ENCODE data around the gene PRSS22.

PRSS22 gene

DNA sequence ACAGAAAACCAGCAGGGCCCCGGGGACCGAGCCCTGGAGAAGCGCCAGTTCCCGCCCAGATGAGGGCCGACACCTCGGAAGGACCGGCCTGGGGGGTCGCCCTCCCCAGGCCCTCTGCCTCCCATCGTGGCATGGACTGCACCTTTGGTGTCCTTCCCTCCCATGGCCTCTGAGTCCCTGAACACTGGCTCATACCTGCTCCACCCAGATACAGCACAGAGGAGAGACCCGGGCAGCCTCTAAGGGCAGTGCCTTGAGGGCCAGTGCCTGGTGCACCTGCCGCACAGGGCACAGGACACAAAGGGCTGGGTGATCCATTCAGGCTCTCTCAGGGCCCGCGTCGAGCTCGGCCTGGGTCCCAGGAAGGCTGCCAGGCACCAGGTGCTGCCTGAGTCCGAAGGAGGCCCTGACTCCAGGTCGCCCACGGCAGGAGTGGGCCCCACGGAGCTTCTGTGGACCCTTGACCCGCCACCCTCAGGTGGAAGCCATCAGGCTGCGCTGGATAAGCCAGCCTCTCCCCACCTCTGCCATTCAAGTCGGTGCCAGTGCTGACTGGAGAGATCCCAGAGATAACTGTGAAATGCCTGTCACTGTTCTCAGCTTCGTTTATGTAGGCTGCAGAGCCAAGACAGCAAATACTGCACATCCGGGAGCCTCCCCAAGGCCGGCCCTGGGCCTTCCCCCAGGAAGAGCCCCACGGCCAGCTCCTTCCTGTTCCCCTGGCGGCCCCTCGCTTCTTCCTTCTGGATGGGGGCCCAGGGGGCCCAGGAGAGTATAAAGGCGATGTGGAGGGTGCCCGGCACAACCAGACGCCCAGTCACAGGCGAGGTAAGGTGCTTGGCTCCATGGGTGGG, 28.2 kb downstream of the PRSS22 start, which contains the start of gene ZG16B:
Gene ZG16B, plus strand, starts transcription at position 803 of the 854 bp plus-strand sequence. CDS start 139 bp downstream, outside the sequence.
- DNase-seq (ENCODE audit: low read depth in 2 of 2): no peak

DNA sequence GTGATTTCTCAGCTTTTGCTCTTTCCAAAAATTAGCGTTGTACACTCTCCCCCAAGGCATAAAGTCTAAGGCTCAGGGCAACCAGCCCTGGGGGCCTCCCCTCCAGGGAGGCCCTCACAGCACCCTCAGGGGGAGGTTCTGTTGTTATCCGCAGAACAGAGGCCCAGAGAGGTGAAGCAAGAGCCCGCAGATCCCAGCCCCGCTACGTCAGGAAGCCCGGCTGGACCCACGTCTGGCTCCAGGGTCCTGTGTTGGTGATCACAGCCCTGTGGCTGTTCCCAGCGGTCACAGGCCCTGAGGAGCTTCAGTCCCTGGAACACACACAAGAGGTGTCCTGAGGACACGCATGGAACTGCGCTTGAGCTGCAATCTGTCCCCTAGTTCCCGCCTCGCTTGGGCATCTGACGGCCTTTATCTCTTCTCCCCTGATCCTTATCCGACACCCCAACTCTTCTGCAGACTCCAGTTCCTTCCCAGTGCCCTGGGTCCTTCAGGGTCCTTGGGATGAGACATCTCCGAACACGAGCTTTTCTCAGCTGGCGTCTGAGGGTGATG, 29.0 kb downstream of the PRSS22 start:
- DNase-seq (ENCODE audit: low read depth in 2 of 2): no peak

DNA sequence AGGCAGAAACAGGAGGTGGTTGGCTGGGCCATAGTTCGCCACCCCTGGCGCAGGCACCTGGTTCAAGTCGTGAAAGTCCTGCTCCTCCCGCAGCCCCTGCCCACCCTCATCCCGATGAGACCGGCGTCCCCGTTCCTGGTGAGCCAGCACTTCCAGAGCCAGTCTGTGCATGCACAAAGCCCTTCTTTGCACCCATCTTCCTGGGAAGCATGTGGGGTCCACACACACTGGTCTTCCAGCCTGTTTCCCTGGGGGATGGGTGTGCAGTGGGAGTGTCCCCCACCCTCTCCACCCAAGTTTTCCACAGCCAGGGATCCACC, 29.5 kb downstream of the PRSS22 start:
- no peak for DNase-seq (ENCODE audit: low read depth in 2 of 2)

DNA sequence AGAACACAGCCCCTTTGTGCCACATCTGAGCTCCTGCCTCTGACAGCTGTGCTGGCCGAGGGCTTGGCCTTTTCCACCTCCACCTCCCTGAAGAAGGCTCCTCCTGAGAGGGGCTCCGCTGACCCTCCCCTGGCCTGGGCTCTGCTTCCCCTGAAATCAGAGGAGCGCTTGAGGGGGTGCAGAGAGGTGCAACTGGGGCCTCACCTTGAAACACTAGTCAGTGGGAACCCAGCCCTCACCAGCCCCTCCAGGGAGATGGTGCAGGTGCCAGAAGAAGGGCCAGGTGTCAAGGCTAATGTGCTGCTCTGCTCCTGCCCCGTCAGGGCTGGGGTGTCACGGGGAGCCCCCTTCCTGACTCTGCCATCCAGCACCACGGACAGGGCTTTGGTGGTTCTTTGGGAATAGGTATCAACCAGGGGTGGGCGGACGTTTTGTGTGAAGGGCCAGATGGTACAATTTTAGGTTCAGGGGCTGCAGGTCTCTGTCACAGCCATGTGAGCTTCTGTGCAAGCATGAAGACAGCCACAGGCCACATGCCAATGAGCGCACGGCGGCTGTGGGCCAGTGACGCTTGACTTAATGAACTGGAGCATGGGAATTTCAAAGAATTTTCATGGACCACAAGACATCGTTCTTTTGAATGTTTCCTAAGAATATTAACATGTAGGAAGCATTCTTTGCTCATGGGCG, 30.0 kb downstream of the PRSS22 start:
- no peak for DNase-seq (ENCODE audit: low read depth in 2 of 2)

DNA sequence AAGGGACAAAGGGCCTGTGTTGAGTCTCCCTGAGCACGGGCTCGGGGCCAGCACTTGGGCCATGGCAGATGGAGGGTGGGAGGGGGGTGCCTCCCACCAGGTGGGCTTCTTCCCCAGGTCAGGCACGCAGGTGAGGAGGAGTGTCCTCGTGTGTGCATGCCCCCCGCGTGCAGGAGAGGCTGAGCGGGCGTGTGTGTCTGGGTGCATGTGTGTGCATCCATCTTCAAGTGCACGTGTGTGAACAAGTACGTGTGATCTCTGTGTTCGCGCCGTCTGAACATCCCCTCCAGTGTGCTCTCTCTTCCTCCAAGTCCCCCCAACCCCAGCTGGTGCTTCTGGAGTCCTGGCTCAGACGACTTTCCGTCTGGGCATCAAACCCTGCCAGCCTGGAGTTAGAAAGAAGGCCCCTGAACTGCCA, 30.6 kb downstream of the PRSS22 start:
- DNase-seq (ENCODE audit: low read depth in 2 of 2): no peak

DNA sequence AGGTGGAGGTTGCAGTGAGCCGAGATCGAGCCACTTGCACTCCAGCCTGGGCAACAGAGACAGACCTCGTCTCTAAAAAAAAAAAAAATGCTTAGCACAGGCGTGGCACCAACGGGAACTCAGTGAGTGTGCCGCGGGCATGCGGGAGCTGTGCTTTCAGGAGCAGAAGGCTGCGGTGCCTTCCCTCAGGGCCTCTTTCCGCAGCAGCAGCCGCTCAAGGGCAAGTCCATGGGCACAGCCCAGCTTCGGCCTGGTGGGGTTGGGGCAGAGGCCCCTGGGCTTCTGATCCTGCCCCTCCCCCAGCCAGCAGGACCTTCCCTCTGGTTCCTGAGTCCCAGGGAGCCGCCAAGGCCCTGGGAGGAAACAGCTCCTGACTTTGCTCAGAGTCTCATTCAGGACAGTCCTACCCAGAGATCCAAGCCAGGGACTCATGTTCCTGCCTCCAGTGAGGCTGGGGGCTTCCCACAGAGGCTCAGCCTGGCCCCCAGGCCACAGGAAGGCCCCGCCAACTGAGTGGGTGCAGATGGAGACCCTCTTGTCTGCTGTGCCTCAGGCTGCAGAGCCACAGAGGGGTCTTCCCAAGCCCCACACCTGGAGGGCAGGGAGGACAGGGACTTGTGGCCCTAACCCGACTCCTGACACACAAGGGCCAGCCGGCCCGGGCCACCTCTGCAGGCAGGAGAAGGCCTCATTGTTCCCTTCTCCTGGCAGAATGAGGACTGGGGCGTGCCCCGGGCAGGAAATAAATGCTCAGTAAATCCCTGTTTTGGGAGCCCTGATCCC, 31.2 kb downstream of the PRSS22 start:
- no peak for DNase-seq (ENCODE audit: low read depth in 2 of 2)

DNA sequence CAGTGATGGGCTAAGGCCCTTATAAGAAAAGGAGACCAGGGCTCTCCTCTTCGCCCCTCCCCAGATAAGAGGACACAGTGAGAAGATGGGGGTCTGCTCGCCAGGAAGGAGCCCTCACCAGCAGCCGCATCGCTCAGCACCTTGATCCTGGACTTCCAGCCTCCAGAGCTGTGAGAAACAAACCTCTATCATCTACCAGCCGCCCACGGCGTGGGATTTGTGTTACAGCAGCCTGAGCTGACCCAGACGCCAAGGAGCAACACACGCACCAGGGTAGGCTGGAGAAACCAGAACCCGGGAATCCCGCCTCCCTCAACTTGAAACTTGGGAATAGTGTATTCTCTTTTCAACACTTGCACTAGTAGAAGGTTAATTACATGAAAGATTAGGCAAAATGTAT, 32.1 kb downstream of the PRSS22 start:
- no peak for DNase-seq (ENCODE audit: low read depth in 2 of 2)

DNA sequence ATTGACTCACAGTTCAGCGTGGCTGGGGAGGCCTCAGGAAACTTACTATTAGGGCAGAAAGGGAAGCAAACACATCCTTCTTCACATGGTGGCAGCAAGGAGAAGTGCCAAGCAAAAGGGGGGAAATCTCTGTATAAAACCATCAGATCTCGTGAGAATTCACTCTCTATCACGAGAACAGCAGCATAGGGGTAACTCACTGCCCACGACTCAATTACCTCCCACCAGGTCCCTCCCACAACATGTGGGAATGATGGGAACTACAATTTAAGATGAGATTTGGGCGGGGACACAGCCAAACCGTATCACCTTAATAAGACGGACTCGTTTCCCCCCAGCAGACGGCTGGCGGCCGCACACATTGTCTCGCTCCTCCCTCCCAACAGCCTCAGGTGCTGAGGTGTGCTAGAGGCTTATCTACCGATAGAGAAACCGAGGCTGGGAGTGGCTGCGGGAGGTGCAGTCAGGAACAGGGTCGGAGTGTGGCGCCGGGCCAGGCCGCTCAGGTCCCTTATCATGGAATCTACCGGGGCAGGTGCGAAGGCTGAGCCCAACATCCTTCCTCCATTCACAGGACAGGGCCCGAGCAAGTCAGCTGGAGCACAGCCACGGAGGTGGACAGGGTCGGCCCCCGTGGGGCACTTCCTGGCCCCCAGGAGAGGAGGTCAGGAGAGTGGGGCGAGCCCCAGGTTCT, 32.8 kb downstream of the PRSS22 start:
- DNase-seq (ENCODE audit: low read depth in 2 of 2): no peak

DNA sequence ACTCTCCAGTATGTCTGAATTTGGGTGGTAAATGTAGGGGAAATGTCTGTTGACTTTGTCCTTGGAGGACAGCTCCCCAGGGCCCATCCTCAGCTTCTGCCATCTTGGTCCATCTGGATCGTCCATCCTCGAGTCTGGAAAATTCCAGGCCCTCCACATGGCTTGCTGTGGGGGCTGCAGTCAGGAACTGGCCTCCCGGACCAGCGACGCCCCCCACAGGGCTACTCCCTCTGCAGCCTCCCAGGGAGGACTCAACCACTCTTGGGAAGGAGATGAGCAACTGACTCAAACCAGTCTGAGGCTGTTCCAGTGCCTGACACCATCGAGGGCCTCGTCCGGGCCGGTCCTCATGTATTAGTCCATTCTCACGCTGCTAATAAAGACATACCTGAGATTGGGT, 33.3 kb downstream of the PRSS22 start:
- DNase-seq (ENCODE audit: low read depth in 2 of 2): no peak

DNA sequence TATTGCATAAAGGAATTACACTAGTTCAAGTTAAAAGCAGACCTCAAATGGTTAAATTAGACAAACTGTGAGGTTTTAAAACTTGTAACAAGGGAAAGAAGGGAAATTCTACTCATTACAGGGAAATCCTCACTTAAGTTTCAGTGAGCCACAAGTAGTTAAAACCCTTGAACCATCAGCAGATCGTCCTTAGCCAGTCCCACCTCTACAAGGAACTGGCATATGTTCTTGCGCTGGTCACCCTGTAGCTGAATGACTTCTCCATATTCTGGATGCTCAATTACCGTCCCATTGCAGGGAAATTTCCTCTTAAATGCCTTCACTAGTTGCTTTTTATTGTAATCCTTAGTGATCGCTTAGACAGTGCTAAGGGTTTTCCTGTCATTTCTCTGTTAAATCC, 35.5 kb downstream of the PRSS22 start:
- DNase-seq (ENCODE audit: low read depth in 2 of 2): no peak

DNA sequence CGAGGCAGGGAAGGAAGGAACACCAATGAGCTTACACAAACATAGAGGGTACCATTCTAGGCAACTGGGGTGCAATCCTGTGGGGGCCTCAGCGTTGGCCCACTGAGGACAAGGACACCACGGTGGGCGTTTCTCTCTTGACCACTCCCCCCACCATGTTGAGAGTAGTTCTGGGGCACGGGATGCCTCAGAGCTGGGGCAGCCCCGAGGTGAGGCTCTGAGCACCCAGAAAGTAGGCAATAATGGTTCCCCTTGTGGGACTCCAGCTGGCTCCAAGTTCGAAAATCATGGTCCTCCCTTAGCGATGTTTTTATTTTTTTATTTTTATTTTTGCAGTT, 35.8 kb downstream of the PRSS22 start:
- no peak for DNase-seq (ENCODE audit: low read depth in 2 of 2)

DNA sequence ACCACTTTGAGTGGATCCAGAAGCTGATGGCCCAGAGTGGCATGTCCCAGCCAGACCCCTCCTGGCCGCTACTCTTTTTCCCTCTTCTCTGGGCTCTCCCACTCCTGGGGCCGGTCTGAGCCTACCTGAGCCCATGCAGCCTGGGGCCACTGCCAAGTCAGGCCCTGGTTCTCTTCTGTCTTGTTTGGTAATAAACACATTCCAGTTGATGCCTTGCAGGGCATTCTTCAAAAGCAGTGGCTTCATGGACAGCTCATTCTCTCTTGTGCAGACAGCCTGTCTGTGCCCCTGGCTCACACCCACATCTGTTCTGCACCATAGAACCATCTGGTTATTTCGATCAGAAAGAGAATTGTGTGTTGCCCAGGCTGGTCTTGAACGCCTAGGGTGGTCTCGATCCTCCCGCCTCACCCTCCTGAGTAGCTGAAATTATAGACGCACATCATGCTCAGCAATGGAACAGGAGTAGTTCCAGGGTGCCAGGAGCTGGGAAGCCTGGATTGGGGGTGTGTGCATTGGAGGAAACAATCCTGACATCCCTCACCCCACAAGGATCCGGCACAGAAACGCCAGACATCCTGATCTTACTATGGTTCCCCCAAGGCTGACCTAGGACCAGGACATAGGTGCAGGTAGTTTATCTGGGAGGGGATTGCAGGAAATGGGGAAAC, 36.3 kb downstream of the PRSS22 start:
- DNase-seq (ENCODE audit: low read depth in 2 of 2): no peak

DNA sequence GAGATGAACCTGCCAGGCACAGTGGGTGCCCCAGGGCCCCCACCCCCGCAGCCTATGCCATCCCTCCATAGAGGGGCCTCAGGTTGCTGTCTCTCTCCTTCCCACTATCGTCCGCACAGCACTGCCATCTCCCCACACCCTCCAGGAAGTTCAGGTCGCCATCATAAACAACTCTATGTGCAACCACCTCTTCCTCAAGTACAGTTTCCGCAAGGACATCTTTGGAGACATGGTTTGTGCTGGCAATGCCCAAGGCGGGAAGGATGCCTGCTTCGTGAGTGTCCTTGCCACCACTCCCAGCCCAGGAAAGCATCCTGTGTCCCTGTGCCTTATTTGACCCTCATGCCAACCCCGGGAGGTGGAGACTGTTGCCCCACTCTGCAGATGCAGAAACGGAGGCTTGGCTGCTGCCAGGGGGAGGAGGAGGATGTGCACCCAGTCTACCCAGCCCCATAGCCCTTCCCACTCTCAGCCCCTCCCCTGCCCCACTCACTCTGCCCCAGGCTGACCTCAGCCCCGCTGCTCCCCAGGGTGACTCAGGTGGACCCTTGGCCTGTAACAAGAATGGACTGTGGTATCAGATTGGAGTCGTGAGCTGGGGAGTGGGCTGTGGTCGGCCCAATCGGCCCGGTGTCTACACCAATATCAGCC, 37.0 kb downstream of the PRSS22 start:
- DNase-seq (ENCODE audit: low read depth in 2 of 2): no peak

DNA sequence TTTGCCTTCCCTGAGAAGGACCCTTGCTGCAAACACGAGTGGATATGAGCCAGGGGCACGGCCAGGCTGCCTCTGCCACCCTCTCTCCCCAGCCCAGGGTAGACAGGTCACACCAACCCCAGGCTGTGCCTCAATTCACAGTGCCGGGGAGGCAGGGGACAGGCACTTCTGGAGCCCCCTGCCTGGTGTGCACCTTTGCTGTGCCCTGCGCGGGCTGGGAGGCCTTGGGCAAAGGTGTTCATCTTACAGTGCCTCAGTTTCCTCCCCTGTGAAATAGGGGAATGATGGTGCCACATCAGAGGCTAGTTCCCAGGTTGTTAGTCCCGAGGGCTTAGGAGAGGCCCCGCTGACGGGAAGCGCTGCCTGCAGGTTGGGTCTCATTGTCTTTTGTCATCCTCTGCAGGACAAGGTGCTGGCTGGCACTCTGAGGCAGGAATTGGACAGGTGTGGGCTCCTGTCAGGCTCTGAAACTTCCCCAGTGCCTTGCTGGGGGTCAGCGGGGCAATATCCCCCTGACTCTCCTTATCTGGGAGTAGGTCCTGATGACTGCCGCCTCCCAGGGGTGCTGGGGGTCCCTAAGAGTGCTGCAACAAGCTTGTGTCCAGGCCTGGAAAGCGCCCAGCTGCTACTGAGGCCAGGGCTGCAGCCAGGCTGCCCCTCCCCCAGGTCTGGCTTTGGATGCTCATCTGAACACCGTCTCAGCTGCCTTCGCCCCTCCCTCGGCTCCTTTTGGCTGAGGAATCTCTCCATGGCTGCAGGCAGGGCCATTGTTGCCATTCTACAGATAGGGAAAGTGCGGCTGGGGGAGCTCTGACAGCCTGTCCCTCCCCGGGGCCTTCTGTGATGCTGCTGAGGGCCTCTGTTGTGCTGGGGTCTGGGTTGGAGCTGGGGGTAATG, 37.8 kb downstream of the PRSS22 start:
- DNase-seq (ENCODE audit: low read depth in 2 of 2): no peak

DNA sequence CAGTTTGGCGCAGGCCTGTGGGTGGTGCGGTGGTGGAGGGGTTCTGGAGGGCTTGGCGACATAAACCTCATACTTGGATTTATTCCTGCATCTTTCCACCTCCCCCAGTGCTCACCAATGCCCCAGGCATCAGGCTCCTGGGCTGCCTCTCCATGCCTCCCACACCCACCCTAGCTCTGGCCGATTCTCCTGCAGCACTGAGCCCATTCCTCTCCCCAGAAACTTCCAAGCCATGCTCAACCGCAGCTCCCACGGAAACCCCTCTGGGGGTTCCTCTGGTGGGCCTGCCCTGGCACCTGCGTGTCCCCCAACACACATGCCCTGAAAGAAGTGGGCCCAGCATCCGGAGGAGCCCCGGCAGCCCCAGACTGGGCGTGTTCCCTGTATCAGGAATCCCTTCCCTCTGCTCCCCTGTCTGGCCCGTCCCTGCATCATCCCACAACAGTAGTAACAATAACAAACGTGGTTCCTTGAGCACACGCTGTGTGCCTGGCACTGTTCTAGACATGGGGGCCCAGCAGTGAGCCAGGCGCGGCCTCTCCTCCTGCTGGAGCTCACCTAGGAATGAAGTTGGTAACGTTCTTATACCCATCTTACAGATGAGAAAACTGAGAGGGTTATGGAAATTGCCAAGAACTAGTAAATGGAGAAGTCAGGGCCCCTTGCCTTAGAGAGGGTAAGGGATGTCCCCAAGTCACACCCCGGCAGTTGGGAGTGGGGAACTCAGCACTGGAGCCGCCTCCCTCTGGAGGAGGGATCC, 38.6 kb downstream of the PRSS22 start:
- no peak for DNase-seq (ENCODE audit: low read depth in 2 of 2)

DNA sequence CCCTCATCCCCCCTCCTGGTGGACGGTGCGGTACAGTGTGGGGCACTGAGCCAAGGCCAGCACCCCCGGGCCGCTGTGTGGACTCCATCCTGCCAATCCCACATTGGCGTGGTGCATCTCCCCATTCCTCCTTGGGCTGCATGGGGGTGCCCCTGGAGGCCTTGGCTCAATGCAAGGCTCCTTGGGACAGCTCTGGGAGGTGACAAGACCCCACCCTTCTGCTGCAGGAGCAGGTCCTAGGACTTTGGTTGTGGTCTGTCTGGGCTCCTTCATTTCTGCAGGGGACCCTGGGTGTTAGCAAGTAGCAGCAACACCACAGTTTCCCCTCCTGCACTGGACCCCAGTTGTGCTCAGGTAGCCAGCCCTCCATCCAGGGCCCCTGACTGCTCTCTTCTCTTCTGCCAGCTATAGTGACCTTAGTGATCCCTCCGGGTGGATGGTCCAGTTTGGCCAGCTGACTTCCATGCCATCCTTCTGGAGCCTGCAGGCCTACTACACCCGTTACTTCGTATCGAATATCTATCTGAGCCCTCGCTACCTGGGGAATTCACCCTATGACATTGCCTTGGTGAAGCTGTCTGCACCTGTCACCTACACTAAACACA, 39.6 kb downstream of the PRSS22 start:
- no peak for DNase-seq (ENCODE audit: low read depth in 2 of 2)

DNA sequence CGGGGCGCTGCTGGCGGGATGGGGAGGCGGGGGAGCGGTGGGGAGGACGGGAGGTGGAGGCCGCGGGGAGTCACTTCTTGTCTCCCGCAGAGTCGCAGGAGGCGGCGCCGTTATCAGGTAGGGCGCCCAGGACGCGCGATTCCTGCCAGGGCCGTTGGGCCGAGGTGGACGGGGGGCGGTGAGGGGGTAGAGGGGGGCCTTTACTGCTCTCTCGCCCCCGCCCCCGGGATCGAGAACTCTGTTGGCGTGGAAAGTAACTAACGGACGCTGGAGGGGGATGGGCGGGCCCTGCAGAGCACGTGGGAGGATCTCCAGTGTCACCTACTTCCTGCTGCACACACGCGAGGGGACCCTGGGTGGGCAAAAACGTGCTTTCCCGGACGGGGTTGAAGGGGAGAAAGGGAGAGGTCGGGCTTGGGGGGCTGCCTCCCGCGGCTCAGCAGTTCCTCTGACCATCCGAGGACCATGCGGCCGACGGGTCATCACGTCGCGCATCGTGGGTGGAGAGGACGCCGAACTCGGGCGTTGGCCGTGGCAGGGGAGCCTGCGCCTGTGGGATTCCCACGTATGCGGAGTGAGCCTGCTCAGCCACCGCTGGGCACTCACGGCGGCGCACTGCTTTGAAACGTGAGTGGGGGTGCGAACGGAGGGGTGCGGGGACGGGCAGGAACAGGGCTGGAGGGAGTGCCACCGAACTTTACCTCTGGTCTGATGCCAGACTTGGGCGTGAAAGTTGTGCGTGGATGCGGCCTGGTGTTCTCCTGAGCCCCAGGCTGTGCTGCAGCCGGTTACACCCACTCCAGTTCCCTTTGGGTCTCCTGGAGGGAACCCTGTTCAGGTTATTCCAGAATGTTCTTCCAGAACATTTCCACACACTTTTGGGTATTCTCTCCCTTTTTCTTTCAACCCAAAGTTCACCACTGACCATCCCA, 40.4 kb downstream of the PRSS22 start:
- DNase-seq (ENCODE audit: low read depth in 2 of 2): no peak
